ELF-1 (cell line): ENCODE measurements around the gene LCT.
A peak's percentile ranks its signal among the peaks of the same experiment; 100 is the strongest.
"Not testable (repeated sequence)": the region's sequence is repeated elsewhere in the genome, so short reads cannot be mapped to it uniquely, and the experiment has no call there.

Source experiments
- DNase-seq: peaks from one replicate; pipeline ENCODE4 v3.0.0-alpha.2; 2016; ENCODE audit warnings: low read depth, low spot score

LCT gene

DNA sequence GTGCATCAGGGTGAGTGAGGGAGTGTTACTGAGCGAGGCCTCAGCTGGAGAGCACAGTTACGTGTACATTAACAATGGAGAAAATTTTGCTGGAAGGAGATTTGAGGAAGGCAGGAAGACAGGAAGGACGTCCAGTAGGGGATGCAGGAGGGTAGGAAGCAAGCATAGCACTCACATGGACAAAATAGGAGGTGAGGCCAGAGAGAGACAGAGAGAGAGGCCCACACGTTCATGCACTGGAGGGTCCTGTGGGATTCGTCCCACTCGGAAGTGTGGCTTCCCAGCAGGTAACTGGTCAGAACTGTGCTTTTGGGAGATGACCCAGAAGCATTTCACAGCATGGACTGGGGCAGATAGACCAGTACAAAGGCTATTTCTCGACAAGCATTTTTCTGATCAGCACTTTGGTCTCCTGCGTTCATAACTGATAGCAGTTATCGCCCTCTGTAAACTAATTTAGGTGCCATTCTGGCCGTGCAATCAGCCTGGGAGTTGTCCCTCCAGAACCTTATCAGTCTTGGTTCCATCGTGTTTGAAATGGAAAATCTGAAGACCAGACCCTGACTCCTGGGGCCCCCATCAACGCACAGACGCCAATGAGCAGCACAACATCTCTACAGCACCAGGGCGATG lies 5.7 kb downstream of the LCT start:
- no peak for DNase-seq

DNA sequence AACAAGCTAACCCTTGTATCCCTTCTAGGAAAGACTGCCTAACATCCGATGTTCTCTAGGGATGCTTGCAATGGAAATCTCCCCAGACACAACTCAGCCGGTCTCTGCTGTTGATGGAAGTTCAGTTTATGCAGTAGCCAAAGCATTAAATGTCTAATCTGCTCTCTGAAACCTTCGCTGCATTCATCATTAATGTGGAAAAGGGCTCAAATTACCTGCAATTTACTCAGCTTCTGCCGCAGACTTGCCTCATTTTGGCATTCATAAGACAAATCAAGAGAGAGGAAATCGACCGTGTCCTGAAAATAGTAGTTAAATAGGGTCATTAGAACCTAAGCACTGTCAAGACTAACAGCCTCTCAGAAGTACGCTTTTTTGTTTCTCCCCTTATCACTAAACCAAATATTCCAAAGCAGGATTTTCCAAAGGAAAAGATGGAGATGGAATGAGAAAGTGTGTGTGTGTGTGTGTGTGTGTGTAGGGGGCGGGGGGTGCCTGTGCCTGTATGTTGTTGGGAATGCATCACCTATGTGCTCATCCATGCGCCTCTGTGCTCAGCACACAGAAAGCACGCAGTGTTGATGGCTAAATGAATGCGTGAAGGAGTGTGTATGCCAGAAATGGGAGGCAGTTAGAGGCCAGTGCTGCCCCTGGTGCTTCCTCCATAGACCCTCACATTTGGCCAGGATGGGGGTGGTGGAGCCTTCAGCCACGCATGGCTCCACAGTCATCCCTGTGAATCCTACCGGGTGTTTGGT lies 7.4 kb downstream of the LCT start:
- DNase-seq, result no peak

DNA sequence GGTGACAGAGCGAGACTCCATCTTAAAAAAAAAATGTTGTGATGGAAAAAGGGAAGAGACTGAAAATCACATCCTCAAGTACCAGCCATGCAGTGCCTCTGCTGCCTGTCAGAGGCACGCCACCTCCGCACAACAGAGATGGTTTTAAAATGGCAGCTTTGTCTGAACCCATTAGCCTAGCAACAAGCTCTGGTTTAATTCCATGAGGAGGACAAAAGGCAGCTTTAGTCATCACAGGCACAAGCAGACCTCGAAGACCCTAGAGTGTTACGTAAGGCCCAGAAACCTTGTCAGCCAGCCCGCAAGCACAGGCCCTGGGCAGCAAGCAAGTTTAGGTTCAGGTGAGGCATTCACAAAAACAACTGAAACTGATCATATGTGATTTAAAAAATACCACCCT lies 10.4 kb downstream of the LCT start:
- DNase-seq, result no peak

DNA sequence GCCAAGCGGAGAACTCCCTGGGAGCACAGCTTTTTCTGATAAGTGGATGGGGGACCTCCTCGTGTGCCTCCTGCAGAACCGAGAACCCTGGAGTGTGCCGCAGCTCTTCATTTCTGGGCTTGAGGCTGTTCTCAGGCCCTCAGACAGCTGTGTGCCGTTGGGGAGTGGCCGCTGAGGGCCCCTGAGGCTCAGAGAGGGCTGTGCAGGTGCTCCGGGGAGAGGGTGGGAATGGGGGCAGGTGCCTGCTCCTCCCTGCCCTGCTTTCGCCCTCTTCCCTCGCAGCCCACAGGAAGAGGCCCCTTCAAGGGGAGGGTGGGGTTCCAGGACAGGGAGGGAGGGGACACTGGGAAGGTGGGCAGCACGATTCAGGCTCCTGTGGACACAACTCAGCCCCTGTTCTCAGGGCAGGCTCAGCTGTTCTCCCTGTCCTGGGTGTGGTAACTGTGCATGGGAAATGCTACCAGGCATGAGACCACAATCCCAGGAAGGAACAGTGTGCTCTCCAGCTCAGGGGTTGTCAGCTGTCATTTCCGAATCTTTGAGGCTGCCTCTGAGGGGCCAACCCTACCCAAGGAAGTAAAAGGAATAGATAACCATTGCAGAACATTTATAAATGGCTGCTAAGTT lies 11.3 kb downstream of the LCT start:
- no peak for DNase-seq

DNA sequence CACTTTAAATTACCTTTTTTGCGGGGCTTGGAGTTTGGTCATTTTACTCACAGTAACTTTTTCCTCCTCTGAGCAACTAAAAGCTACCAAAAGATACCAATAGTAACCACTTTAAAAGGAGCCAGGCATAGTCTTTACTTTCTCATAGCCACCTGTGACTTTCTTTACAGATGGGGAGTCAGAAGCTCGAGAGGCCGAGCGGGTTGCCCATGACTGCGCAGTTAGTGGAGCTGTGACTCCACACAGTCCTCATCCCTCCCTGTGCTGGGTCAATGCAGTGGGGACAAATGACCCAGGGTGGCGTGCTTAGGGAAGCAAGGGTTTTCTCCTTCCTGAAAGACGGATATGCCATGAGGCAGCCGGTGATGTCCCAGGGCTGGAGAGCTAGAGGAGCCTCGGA lies 11.9 kb downstream of the LCT start:
- no peak for DNase-seq

DNA sequence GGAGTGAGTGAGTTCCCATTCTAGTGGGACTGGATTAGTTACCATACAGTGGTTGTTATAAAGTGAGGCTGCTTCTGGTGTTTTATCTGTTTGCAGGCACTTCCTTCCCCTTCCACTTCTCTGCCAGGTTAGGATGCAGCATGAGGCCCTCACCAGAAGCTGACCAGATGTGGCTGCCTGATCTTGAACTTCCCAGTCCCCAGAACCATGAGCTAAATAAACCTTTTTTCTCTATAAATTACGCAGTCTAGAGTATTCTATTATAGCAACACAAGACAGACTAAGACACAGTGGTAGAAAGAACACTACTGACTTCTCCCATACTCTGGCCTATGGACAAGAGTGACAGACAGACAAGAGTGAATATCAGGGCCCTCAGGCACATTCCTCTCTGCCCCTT lies 14.1 kb downstream of the LCT start:
- DNase-seq, result no peak

DNA sequence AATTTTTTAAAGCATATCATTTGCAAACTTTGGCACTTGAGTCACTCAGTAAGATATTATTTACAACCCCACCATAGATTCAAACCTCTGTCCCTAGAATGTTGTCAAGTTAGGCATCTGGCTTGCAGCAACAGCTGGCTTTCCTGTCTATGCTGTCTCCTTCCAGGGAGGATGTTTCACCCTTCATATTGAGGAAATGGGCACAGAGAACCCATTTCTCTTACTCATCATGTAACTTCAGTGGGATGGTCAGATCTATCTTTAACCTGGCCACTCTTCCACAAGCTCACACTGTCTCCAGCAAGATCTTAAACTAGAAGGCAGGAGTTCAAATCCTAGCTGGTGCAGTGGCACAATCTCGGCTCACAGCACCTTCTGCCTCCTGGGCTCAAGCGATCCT lies 15.8 kb downstream of the LCT start:
- no peak for DNase-seq

DNA sequence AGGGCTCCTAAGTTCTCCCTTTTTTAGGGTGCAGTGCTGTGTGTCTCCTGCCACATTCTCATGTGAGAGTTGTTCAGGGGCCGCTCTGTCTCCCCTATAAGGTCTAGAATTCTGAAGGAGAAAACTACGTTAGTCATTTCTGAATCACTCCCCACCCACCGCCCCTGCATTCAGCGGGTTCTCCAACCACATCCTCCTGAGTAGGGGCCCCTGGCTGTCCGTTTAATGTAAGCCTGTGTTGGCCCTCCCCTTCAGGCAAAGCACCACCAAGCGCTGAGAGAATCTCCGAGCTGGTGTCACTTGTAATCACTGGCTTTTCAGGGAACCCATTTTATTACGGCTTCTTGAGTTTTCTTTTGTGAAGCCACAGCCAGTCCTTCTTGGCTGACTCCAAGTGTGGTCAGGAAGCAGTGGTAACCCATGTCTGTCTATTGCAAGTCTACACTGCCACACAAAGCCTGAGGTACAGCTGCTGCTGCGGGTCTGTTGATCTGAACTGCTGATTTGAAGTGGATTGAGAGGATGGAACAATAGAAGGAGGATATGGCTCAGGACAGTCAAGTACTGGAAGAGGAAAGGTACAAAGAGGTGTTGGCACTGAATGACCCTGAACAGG lies 16.9 kb downstream of the LCT start:
- no peak for DNase-seq

DNA sequence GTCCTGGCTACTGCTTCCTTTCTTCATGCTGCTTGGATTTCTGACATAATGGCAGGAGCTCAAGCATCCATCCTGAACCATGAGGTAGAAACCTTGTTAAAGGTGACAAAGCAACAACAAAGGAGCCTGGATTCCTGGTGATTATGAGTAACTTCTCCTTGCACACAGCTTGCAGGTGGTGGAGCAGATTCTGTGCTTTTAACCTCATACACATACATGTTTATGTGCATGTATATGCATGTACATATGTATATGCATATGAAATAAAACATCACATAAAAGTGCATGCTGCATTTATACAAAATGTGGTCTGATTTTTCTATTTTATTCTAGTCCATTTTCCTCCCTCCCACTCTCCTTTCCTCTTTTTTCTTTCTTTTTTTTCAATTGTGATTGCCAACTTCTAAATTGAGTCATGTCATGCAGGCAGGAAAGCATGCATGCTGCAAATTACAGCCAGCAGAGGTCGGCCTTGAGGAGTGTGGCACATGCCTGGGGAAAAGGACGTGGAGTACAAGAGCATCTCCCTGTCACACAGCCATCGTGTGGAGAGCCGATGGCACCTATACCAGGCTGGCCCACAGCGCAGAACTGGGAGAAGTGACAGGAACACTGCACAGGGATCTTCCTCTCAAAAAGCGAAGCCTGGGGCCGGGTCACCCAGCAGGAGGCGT lies 17.9 kb downstream of the LCT start:
- DNase-seq, result peak; percentile 38

DNA sequence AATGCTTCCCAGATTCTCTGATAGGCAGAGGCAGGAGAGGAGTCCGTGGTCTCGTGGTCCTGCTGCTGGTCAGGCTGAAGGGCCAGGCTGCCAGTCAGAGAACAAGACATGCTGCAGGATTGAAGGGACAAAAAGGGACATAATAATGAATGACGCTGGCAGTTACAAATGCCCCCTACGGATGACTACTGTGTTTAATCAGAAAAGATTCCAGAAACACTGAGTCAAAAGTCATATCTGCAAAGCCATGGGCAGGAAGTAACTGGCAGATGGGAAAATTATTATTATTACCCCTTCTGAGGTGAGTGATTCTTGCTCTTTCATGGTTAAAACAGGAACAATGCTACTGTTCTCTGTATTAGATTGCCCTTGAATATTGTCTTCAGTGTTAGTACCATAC lies 19.0 kb downstream of the LCT start:
- no peak for DNase-seq

DNA sequence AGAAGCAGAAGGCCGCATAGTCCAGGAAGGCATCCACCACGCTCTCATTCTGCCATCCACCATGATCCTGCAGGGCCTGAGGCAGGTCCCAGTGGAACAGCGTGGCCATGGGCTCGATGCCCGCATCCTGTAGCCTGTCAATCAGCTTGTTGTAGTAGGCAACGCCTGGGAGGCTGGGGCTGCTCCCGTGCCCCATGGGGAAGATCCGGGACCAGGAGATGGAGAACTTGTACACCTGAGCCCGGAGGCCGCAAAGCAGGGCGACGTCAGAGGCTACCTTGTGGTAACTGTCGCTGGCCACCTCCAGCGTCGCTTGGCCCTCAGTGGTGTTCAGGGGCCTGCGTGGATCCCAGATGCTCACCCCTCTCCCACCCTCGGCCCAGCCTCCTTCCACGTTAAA lies 19.5 kb downstream of the LCT start:
- DNase-seq, result no peak

DNA sequence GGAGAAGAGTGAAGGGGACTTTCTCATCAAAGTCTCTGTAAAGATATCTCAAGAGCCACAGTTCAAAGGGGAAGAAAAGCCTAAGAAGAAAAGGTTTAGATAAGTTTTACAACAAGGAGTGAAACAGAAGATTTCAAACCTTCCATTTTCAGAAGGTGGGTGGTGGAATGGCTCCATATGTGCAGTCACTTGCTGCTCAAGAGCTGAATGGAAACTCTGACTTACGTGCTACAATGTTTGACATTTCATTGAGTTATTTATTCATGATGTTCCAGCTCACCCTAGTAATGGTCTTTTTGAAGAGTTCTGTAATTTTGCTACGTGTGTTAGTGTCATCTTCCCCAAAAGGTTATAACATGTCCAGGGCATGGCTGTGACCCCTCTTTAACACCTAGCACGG lies 21.7 kb downstream of the LCT start:
- DNase-seq, result no peak

DNA sequence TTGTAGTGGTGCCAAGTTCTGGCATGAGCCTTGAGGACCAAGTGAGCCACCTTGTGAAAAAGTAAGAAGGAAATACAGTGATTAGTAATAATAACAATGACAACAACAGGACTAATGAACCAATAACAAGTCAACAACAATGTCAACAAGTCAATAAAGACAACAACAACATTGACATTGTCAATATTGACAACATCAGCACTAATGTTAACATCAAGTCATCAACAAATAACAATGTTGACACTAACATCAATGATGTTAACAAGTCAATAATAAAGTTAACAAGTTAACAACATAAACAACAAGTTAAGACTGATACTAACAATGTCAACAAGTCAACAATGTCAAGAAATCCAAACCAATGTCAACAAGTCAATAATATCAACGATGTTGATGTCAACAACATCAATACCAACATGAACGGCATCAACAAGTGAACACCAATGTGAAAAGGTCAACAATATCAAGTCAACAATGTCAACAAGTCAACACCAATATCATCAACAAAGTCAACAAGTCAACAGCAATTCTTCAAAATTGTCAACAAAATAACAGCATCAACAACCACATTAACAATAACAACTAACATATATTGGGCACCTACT lies 24.0 kb downstream of the LCT start:
- DNase-seq, result no peak

DNA sequence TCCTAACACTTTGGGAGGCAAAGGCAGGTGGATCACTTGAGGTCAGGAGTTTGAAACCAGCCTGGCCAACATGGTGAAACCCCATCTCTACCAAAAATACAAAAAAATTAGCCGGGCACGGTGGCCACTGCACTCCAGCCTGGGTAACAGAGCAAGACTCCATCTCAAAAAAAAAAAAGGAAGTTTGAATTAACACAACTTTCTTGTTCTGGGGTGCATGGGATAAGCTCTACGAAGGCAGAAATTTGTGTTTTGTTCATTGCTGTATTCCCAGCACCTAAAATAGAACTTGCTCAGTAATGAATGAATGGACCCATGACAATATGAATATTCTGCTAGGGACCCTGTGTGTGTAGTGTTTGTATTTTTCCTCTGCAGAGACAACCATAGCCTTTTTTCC lies 29.1 kb downstream of the LCT start:
- not testable (repeated sequence) for DNase-seq

DNA sequence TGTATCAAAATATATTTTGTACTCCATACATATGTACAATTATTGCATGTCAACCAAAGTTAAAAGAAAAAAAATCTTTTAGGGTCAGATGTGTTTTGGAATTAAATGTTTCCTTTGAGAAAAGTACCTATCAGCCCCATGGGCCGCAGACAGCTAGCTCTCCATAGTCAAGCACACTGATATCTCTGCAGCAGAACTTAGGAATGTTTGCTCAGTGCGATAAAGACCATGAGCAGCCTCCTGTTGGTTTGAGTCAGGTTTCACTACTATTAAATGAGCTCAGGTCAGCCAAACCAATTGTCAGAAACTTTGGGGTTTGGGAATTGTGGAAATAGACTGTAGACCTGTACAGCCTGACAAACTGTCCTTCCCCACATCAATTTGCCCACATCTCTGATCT lies 33.7 kb downstream of the LCT start:
- DNase-seq, result no peak

DNA sequence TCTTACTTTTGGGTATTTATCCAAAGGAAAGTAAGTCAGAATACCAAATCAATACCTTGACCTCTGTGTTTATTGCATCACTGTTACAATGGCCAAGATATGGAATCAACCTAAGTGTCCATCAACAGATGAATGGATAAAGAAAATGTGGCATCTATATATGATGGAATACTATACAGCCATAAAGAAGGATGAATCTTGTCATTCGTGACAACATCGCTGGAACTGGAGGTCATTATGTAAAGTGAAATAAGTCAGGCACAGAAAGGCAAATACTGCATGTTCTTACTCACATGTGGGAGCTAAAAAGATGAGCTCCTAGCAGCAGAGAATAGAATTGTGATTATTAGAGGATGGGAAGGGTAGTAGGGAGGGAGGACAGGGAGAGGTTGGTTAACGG lies 34.6 kb downstream of the LCT start:
- no peak for DNase-seq

DNA sequence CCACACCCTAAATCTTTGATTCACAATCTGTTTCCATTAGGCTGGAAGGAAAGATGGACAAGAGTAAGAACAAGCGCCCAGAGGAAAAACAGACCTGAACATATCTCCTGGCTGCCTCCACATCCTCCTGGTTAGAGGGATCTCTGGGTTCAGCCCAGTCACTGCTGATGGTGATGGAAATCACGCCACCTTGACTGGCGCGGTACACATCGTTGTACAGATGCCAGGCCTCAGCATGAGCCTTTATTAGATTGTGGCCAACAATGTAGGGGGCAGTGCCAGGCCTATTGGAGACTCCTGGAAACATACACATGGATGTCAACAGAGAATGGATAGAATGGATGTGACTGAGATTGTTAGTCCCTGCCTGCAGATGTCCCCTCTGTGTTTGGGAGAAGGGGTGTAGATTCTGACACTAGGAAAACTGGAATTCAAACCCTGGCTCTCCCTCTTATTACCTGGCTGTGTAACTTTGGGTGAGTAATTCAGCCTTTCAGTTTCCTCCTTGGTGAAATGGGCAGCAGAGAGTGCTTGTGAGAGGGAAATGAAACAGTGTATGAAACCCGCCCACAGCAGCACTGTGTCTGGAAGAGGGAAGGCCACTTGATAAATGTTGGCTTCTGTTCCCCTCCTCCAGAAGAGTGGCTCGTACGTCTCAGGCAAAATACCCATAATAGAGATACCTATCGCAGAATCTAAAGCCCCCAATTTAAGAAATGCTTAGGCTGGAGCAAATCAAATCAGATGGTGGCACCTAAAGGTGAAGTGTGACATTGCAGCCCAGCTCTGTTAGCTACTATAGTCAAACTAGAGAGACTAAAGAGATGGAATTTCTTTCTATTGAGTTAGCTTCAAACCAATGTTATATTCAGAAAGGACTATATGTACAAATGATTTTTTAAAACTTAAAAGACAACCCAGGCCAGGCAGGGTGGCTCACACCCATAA lies 36.2 kb downstream of the LCT start:
- no peak for DNase-seq

DNA sequence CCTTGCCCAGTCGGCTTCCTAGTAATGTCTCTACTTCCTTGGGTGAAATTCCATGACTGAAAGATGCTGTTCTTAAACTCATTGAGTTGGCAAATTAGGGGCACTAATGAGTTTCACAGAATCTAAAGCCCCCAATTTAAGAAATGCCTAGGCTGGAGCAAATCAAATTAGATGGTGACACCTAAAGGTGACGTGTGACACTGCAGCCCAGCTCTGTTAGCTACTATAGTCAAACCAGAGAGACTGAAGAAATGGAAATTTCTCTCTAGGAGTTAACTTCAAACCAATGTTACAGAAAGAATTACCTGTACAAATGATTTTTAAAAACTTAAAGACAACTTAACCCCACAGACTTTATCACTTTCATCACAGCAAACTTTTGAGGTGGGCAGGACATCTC lies 37.2 kb downstream of the LCT start:
- DNase-seq, result no peak

DNA sequence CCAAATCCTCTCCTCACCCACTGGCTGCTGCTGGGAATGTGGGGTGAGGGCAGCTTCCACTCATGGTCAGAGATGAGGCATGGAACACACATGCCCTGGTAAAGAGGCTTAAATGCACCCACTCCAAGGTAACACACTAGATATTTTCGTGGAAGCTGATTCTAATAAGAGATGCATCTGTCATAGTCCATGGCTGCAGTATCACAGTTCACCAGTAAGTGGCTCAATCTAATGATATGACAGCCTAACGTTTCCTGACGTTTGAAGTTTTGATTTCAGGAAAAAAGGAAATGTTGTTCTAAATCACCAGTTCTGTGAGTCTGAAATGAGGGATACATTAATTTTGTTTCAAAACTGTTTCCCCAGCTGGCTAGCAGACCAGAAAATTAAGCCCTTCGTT lies 38.2 kb downstream of the LCT start:
- no peak for DNase-seq

DNA sequence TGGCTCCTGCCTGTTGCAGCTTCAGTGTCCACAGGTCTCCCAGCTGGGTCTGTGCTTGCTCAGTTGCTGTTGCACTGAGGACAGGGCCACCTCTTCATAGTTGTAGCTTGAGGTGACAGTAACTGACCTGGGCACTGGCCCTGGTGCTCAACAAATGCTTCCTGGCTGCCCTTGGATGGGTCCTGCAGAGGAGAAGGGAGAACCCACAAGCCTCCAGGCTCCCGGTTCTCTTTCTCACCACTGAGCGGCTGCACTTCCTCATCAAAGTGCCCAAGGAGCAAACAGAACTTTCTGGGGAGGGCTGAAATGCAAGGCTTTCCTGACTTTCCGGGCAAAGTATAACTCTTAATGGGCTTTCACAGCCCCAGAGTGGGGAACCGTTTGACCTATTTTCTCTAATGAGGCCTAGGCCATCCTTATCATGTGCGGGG lies 38.7 kb downstream of the LCT start:
- no peak for DNase-seq
